SK-N-SH (cell line): ENCODE data around the gene OPCML. TPM values are rescaled to one million over a fixed set of nuclear protein-coding genes. Genes with fewer than 3 reads are reported as not detected.

Experiments
- CTCF ChIA-PET: fragments of 300-600, 350-600 bp; formaldehyde crosslinking; extraction: SDS; loops from one replicate; lab custom pipeline; 2021; lab: Yijun Ruan, JAX
- POLR2A ChIA-PET: fragments of 350-600 bp; sonication (Branson Sonifier 250); formaldehyde crosslinking; extraction: SDS; loops from one replicate; lab custom pipeline; 2020; ENCODE audit warnings: antibody characterized with exemption, inconsistent platforms; lab: Yijun Ruan, JAX
- DNase-seq: peaks from one replicate; pipeline ENCODE4 v3.0.0; 2012
- H2AFZ ChIP-seq: fragments of 200-600 bp; sonication (generic); 2 replicates; pipeline ENCODE4 v1.8.1; 2016; ENCODE audit warnings: antibody characterized with exemption, mild to moderate bottlenecking, low read depth
- H3F3A ChIP-seq: fragments of 200-600 bp; sonication (generic); replicated peaks from 2 replicates; pipeline ENCODE3; 2016; ENCODE audit warnings: antibody characterized with exemption, mild to moderate bottlenecking; ENCODE audit not compliant: insufficient read depth
- H3K27ac ChIP-seq, 2 experiments: fragments of 200-500 bp in 1 of 2; fragments of 200-600 bp in 1 of 2; sonication (Bioruptor generic) in 1 of 2; sonication (generic), shearing (Covaris generic) in 1 of 2; 2 replicates each; pipeline versions ENCODE4 v1.5.1 to v1.6.1; 2014 to 2016; ENCODE audit warnings: low read depth in 2 of 2, inconsistent platforms in 1 of 2, low read length in 1 of 2, mild to moderate bottlenecking in 1 of 2, mixed read lengths in 1 of 2
- H3K27me3 ChIP-seq: fragments of 200-600 bp; sonication (generic), shearing (Covaris generic); 2 replicates; pipeline ENCODE4 v1.6.1; 2016; ENCODE audit warnings: mixed run types; ENCODE audit not compliant: insufficient read depth
- H3K36me3 ChIP-seq, 2 experiments: fragments of 200-500 bp in 1 of 2; fragments of 200-600 bp in 1 of 2; sonication (Bioruptor generic) in 1 of 2; sonication (generic) in 1 of 2; replicated peaks in 1 of 2; 2 replicates each; pipeline versions ENCODE3 to v1.5.1; 2014 to 2016; ENCODE audit warnings: low read length in 1 of 2, mild to moderate bottlenecking in 1 of 2; ENCODE audit not compliant: insufficient read depth in 2 of 2, control insufficient read depth in 1 of 2
- H3K4me1 ChIP-seq, 2 experiments: fragments of 200-500 bp in 1 of 2; fragments of 200-600 bp in 1 of 2; sonication (Bioruptor generic) in 1 of 2; sonication (generic), shearing (Covaris generic) in 1 of 2; 2 replicates each; pipeline versions ENCODE4 v1.5.1 to v1.6.1; 2014 to 2016; ENCODE audit warnings: low read depth in 1 of 2, low read length in 1 of 2, mixed run types in 1 of 2; ENCODE audit not compliant: insufficient read depth in 2 of 2, control insufficient read depth in 1 of 2
- H3K4me2 ChIP-seq: fragments of 200-600 bp; sonication (generic), shearing (Covaris generic); 2 replicates; pipeline ENCODE4 v1.6.1; 2017; ENCODE audit warnings: mixed run types
- H3K4me3 ChIP-seq, 2 experiments: fragments of 200-500 bp in 1 of 2; fragments of 200-600 bp in 1 of 2; sonication (Bioruptor generic) in 1 of 2; sonication (generic), shearing (Covaris generic) in 1 of 2; 2 replicates each; pipeline versions ENCODE4 v1.5.1 to v1.8.1; 2014 to 2016; ENCODE audit warnings: low read depth in 2 of 2, inconsistent platforms in 1 of 2, low read length in 1 of 2, mild to moderate bottlenecking in 1 of 2, mixed read lengths in 1 of 2, moderate library complexity in 1 of 2
- H3K79me2 ChIP-seq: fragments of 200-600 bp; sonication (generic); 2 replicates; pipeline ENCODE4 v1.8.1; 2017; ENCODE audit warnings: mild to moderate bottlenecking; ENCODE audit not compliant: insufficient read depth
- H3K9ac ChIP-seq: fragments of 200-600 bp; sonication (generic); 2 replicates; pipeline ENCODE4 v1.6.1; 2017; ENCODE audit warnings: mixed run types
- H3K9me2 ChIP-seq: fragments of 200-600 bp; sonication (generic); 2 replicates; pipeline ENCODE4 v1.6.1; 2017; ENCODE audit warnings: mixed run types
- H3K9me3 ChIP-seq: fragments of 200-600 bp; sonication (generic); 2 replicates; pipeline ENCODE4 v1.6.1; 2017; ENCODE audit warnings: mixed run types, mild to moderate bottlenecking, moderate library complexity
- H4K20me1 ChIP-seq: fragments of 200-600 bp; sonication (generic); 2 replicates; pipeline ENCODE4 v1.6.1; 2017; ENCODE audit warnings: mild to moderate bottlenecking, mixed run types; ENCODE audit not compliant: insufficient read depth
- CHD2 ChIP-seq: fragments of 150-350 bp; IDR thresholded peaks from 2 replicates; pipeline ENCODE4 v1.6.1; 2018; ENCODE audit warnings: low read length; ENCODE audit not compliant: partially characterized antibody
- EP300 ChIP-seq, 2 experiments: IDR thresholded peaks; 2 replicates each; pipeline versions ENCODE4 v1.4.0 to v1.6.1; 2012; ENCODE audit warnings: borderline replicate concordance in 1 of 2, low read depth in 1 of 2, low read length in 1 of 2
- FOSL2 ChIP-seq: IDR thresholded peaks from 2 replicates; pipeline ENCODE4 v1.4.0; 2012; ENCODE audit warnings: low read depth, mild to moderate bottlenecking, moderate library complexity, borderline replicate concordance
- FOXM1 ChIP-seq: IDR thresholded peaks from 2 replicates; pipeline ENCODE4 v1.4.0; 2012; ENCODE audit warnings: low read depth, mild to moderate bottlenecking
- GATA2 ChIP-seq: sonication (generic); formaldehyde crosslinking; IDR thresholded peaks from 2 replicates; pipeline ENCODE4 v1.5.0; 2020; ENCODE audit warnings: mild to moderate bottlenecking, missing genetic modification reagents
- IRF3 ChIP-seq: fragments of 150-350 bp; IDR thresholded peaks from 2 replicates; pipeline ENCODE4 v1.6.1; 2016; ENCODE audit warnings: mild to moderate bottlenecking, low read depth, low read length
- JUND ChIP-seq: IDR thresholded peaks from 2 replicates; pipeline ENCODE4 v1.4.0; 2012
- PBX3 ChIP-seq: IDR thresholded peaks from 2 replicates; pipeline ENCODE4; 2012
- POLR2AphosphoS5 ChIP-seq: IDR thresholded peaks from 2 replicates; pipeline ENCODE4 v1.6.1; 2012; ENCODE audit warnings: low read depth, low read length
- SIN3A ChIP-seq: IDR thresholded peaks from 2 replicates; pipeline ENCODE4 v1.6.1; 2012; ENCODE audit warnings: low read depth, mild to moderate bottlenecking, low read length, moderate library complexity, borderline replicate concordance
- SMC3 ChIP-seq: IDR thresholded peaks from 2 replicates; pipeline ENCODE4 v1.6.1; 2012; ENCODE audit warnings: low read depth, low read length, improper control_type of control experiment
- TEAD4 ChIP-seq: IDR thresholded peaks from 2 replicates; pipeline ENCODE4 v1.4.0; 2012; ENCODE audit warnings: mild to moderate bottlenecking, borderline replicate concordance; ENCODE audit not compliant: insufficient read depth
- YY1 ChIP-seq: IDR thresholded peaks from 2 replicates; pipeline ENCODE4 v1.4.0; 2012; ENCODE audit warnings: low read depth, mild to moderate bottlenecking
- ZBTB33 ChIP-seq: IDR thresholded peaks from 2 replicates; pipeline ENCODE4 v1.4.0; 2012; ENCODE audit warnings: low read depth, borderline replicate concordance
- WGBS: methylation state at CpG from one replicate; pipeline ENCODE4 v1.1.6; 2017; ENCODE audit warnings: low lambda C conversion rate; 5-methylcytosine and 5-hydroxymethylcytosine counted together
- polyA plus RNA-seq, 3 experiments: library from polyadenylated mRNA; depleted of rRNA; stranded (reverse); fragments of >200 nt; gene quantifications; 2 replicates each; pipeline ENCODE4 v1.2.3, GENCODE V29; 2012
- TF ChIP-seq, protein P1 (sequence below): fragments of 150-350 bp; IDR thresholded peaks from 2 replicates; pipeline ENCODE4 v1.6.1; 2017; ENCODE audit warnings: antibody characterized with exemption, low read length, low read depth, borderline replicate concordance
- TF ChIP-seq, protein P2 (sequence below): fragments of 200-600 bp; sonication (generic); IDR thresholded peaks from 2 replicates; pipeline ENCODE4 v1.6.1; 2017; ENCODE audit warnings: antibody characterized with exemption, mild to moderate bottlenecking, moderate library complexity
- TF ChIP-seq, protein P3 (sequence below): IDR thresholded peaks from 2 replicates; pipeline ENCODE4 v1.6.1; 2012; ENCODE audit warnings: mild to moderate bottlenecking, low read depth, low read length, moderate library complexity

Gene OPCML
- polyA plus RNA-seq, 1 of the 3 experiments (the other 2 are of a cell fraction), result not detected

- WGBS, result 17% methylated on average over 3 of the region's 3 CpGs
- no peaks in the 10 kb centered on the region for H3K36me3 ChIP-seq
- DNase-seq, result no peak
- H3K27me3 ChIP-seq, result no peaks in the 10 kb centered on the region
- TF ChIP-seq PBX3 (no peak), SIN3A (no peak), ZBTB33 (no peak), POLR2AphosphoS5 (no peak), CHD2 (no peak), TEAD4 (no peak), SMC3 (no peak), EP300 (IDR thresholded peaks at IDR 0.05; ENCODE audit: borderline replicate concordance in 1 of 2, low read depth in 1 of 2, low read length in 1 of 2) (no peak), GATA2 (CRISPR knock-in tag) (no peak), IRF3 (no peak), JUND (no peak), YY1 (no peak), FOXM1 (no peak), FOSL2 (no peak)
- TF ChIP-seq, protein P1, sequence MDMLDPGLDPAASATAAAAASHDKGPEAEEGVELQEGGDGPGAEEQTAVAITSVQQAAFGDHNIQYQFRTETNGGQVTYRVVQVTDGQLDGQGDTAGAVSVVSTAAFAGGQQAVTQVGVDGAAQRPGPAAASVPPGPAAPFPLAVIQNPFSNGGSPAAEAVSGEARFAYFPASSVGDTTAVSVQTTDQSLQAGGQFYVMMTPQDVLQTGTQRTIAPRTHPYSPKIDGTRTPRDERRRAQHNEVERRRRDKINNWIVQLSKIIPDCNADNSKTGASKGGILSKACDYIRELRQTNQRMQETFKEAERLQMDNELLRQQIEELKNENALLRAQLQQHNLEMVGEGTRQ, result no peak
- TF ChIP-seq, protein P2, sequence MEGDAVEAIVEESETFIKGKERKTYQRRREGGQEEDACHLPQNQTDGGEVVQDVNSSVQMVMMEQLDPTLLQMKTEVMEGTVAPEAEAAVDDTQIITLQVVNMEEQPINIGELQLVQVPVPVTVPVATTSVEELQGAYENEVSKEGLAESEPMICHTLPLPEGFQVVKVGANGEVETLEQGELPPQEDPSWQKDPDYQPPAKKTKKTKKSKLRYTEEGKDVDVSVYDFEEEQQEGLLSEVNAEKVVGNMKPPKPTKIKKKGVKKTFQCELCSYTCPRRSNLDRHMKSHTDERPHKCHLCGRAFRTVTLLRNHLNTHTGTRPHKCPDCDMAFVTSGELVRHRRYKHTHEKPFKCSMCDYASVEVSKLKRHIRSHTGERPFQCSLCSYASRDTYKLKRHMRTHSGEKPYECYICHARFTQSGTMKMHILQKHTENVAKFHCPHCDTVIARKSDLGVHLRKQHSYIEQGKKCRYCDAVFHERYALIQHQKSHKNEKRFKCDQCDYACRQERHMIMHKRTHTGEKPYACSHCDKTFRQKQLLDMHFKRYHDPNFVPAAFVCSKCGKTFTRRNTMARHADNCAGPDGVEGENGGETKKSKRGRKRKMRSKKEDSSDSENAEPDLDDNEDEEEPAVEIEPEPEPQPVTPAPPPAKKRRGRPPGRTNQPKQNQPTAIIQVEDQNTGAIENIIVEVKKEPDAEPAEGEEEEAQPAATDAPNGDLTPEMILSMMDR, result no peak
- TF ChIP-seq, protein P3, sequence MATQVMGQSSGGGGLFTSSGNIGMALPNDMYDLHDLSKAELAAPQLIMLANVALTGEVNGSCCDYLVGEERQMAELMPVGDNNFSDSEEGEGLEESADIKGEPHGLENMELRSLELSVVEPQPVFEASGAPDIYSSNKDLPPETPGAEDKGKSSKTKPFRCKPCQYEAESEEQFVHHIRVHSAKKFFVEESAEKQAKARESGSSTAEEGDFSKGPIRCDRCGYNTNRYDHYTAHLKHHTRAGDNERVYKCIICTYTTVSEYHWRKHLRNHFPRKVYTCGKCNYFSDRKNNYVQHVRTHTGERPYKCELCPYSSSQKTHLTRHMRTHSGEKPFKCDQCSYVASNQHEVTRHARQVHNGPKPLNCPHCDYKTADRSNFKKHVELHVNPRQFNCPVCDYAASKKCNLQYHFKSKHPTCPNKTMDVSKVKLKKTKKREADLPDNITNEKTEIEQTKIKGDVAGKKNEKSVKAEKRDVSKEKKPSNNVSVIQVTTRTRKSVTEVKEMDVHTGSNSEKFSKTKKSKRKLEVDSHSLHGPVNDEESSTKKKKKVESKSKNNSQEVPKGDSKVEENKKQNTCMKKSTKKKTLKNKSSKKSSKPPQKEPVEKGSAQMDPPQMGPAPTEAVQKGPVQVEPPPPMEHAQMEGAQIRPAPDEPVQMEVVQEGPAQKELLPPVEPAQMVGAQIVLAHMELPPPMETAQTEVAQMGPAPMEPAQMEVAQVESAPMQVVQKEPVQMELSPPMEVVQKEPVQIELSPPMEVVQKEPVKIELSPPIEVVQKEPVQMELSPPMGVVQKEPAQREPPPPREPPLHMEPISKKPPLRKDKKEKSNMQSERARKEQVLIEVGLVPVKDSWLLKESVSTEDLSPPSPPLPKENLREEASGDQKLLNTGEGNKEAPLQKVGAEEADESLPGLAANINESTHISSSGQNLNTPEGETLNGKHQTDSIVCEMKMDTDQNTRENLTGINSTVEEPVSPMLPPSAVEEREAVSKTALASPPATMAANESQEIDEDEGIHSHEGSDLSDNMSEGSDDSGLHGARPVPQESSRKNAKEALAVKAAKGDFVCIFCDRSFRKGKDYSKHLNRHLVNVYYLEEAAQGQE, result no peak
- no peaks in the 10 kb centered on the region for H3K9me2 ChIP-seq
- no peak overlapping the region for H3K4me3 ChIP-seq
- H3K27ac ChIP-seq, result no peak overlapping the region
- no peaks in the 10 kb centered on the region for H3K79me2 ChIP-seq
- no peaks in the 10 kb centered on the region for H3K4me1 ChIP-seq
- no peaks in the 10 kb centered on the region for H4K20me1 ChIP-seq
- CTCF ChIA-PET, result interaction anchor here (0.8 kb wide), 1 partner anchor 601 kb away, joined by 3 read pairs; no protein-coding TSS in a partner anchor
- no peaks in the 10 kb centered on the region for H3F3A ChIP-seq
- H2AFZ ChIP-seq, result no peak overlapping the region
- POLR2A ChIA-PET, result no interaction called here
- H3K4me2 ChIP-seq, result no peak overlapping the region
- no peaks in the 10 kb centered on the region for H3K9me3 ChIP-seq
- no peak overlapping the region for H3K9ac ChIP-seq
Measured at GRCh38 chr11:132463295-132464002, 1068.9 kb downstream of the OPCML start.
